HEK293 (cell line): ENCODE results near the gene MTHFSD.

ENCODE experiments used
- CTCF ChIA-PET: fragments of 350-600 bp; formaldehyde crosslinking; extraction: SDS; loops from one replicate; lab custom pipeline; 2021; ENCODE audit warnings: antibody characterized with exemption; lab: Yijun Ruan, JAX
- POLR2A ChIA-PET: fragments of 300-600 bp; formaldehyde crosslinking; extraction: SDS; loops from one replicate; lab custom pipeline; 2020; ENCODE audit warnings: antibody characterized with exemption, inconsistent platforms; lab: Yijun Ruan, JAX
- H3K27ac ChIP-seq: fragments of 200-500 bp; sonication (Bioruptor generic); 2 replicates; pipeline ENCODE4 v1.5.1; 2014; ENCODE audit warnings: low read depth, low read length, control low read depth, inconsistent platforms; ENCODE audit errors: extremely low read depth
- H3K36me3 ChIP-seq, 2 experiments: fragments of 200-500 bp in 1 of 2; sonication (Bioruptor generic) in 1 of 2; 1 replicate in 1 of 2; 2 replicates in 1 of 2; pipeline ENCODE4 v1.5.1; 2014 to 2017; ENCODE audit warnings: inconsistent platforms in 2 of 2, low read length in 2 of 2; ENCODE audit not compliant: control insufficient read depth in 2 of 2, insufficient read depth in 1 of 2
- H3K4me1 ChIP-seq: fragments of 200-500 bp; sonication (Bioruptor generic); 2 replicates; pipeline ENCODE4 v1.5.1; 2014; ENCODE audit warnings: mild to moderate bottlenecking, low read length, inconsistent platforms; ENCODE audit not compliant: control insufficient read depth, insufficient read depth
- H3K4me3 ChIP-seq: 2 replicates; pipeline ENCODE4 v1.5.1; 2011; ENCODE audit warnings: low read depth, mild to moderate bottlenecking, control low read depth, low read length, moderate library complexity
- H3K9me3 ChIP-seq: fragments of 200-500 bp; sonication (Bioruptor generic); 2 replicates; pipeline ENCODE4 v1.5.1; 2014; ENCODE audit warnings: low read depth, low read length, inconsistent platforms; ENCODE audit not compliant: control insufficient read depth, insufficient read depth
- BCL11B ChIP-seq: fragments of 450-650 bp; formaldehyde crosslinking; IDR thresholded peaks from 2 replicates; pipeline ENCODE4 v1.5.1; 2016; ENCODE audit warnings: low read depth, missing biosample characterization, missing genetic modification characterization
- EGR2 ChIP-seq: fragments of 450-650 bp; formaldehyde crosslinking; IDR thresholded peaks from 2 replicates; pipeline ENCODE4 v1.5.1; 2016; ENCODE audit warnings: low read depth, missing biosample characterization, missing genetic modification characterization
- SETDB1 ChIP-seq: IDR thresholded peaks from one replicate; pipeline ENCODE4 v1.6.1; 2017; ENCODE audit warnings: mild to moderate bottlenecking, low read length, moderate library complexity, mixed read lengths; ENCODE audit not compliant: insufficient read length
- ZBTB1 ChIP-seq: fragments of 450-650 bp; formaldehyde crosslinking; IDR thresholded peaks from 2 replicates; pipeline ENCODE4 v1.5.1; 2016; ENCODE audit warnings: missing biosample characterization, missing genetic modification characterization
- ZBTB20 ChIP-seq: fragments of 450-650 bp; formaldehyde crosslinking; IDR thresholded peaks from 2 replicates; pipeline ENCODE4 v1.5.1; 2016; ENCODE audit warnings: missing biosample characterization, missing genetic modification characterization
- ZBTB21 ChIP-seq: fragments of 450-650 bp; formaldehyde crosslinking; IDR thresholded peaks from 2 replicates; pipeline ENCODE4 v1.5.1; 2017; ENCODE audit warnings: missing biosample characterization, missing genetic modification characterization
- ZBTB26 ChIP-seq: fragments of 450-650 bp; formaldehyde crosslinking; optimal IDR thresholded peaks from 2 replicates; pipeline ENCODE3; 2016; ENCODE audit warnings: missing biosample characterization, mild to moderate bottlenecking, missing genetic modification characterization
- ZBTB8A ChIP-seq: fragments of 450-650 bp; formaldehyde crosslinking; IDR thresholded peaks from 2 replicates; pipeline ENCODE4 v1.5.1; 2016; ENCODE audit warnings: missing biosample characterization, missing genetic modification characterization
- ZIC2 ChIP-seq: fragments of 450-650 bp; formaldehyde crosslinking; IDR thresholded peaks from 2 replicates; pipeline ENCODE4 v1.5.1; 2016; ENCODE audit warnings: missing biosample characterization, missing genetic modification characterization
- ZNF239 ChIP-seq: fragments of 450-650 bp; formaldehyde crosslinking; IDR thresholded peaks from 2 replicates; pipeline ENCODE4 v1.5.1; 2016; ENCODE audit warnings: missing biosample characterization, missing genetic modification characterization
- ZNF266 ChIP-seq: fragments of 450-650 bp; formaldehyde crosslinking; IDR thresholded peaks from 2 replicates; pipeline ENCODE4 v1.5.1; 2016; ENCODE audit warnings: missing biosample characterization, missing genetic modification characterization, low read depth
- ZNF274 ChIP-seq, 2 experiments: fragments of 200-500 bp in 1 of 2; fragments of 450-650 bp in 1 of 2; sonication (Bioruptor generic) in 1 of 2; formaldehyde crosslinking in 1 of 2; IDR thresholded peaks; 2 replicates each; pipeline versions ENCODE4 v1.5.1 to v1.6.1; 2014 to 2016; ENCODE audit warnings: borderline replicate concordance in 1 of 2, inconsistent platforms in 1 of 2, low read length in 1 of 2, missing biosample characterization in 1 of 2, missing genetic modification characterization in 1 of 2
- ZNF311 ChIP-seq: fragments of 450-650 bp; formaldehyde crosslinking; IDR thresholded peaks from 2 replicates; pipeline ENCODE4 v1.5.1; 2017; ENCODE audit warnings: missing biosample characterization, missing genetic modification characterization, borderline replicate concordance
- ZNF394 ChIP-seq: fragments of 450-650 bp; formaldehyde crosslinking; IDR thresholded peaks from 2 replicates; pipeline ENCODE4 v1.5.1; 2016; ENCODE audit warnings: missing biosample characterization, missing genetic modification characterization, mild to moderate bottlenecking, moderate library complexity, borderline replicate concordance
- ZNF510 ChIP-seq: fragments of 450-650 bp; formaldehyde crosslinking; IDR thresholded peaks from 2 replicates; pipeline ENCODE4 v1.5.1; 2018; ENCODE audit warnings: mild to moderate bottlenecking, missing genetic modification characterization, missing biosample characterization; ENCODE audit not compliant: insufficient replicate concordance
- ZNF548 ChIP-seq: fragments of 450-650 bp; formaldehyde crosslinking; IDR thresholded peaks from 2 replicates; pipeline ENCODE4 v1.5.1; 2016; ENCODE audit warnings: missing biosample characterization, missing genetic modification characterization
- ZNF626 ChIP-seq: fragments of 450-650 bp; sonication (Bioruptor Pico); formaldehyde crosslinking; IDR thresholded peaks from 2 replicates; pipeline ENCODE4 v1.5.1; 2018; ENCODE audit warnings: missing biosample characterization, missing genetic modification characterization, inconsistent platforms
- ZNF660 ChIP-seq: fragments of 450-650 bp; IDR thresholded peaks from 2 replicates; pipeline ENCODE4 v1.5.1; 2018; ENCODE audit warnings: missing biosample characterization, mild to moderate bottlenecking, missing genetic modification characterization
- ZNF692 ChIP-seq: fragments of 450-650 bp; formaldehyde crosslinking; IDR thresholded peaks from 2 replicates; pipeline ENCODE4 v1.5.1; 2016; ENCODE audit warnings: missing biosample characterization, missing genetic modification characterization
- ZNF792 ChIP-seq: fragments of 450-650 bp; formaldehyde crosslinking; IDR thresholded peaks from 2 replicates; pipeline ENCODE4 v1.5.1; 2016; ENCODE audit warnings: missing biosample characterization, missing genetic modification characterization
- ZXDB ChIP-seq: fragments of 450-650 bp; formaldehyde crosslinking; IDR thresholded peaks from 2 replicates; pipeline ENCODE4 v1.5.1; 2016; ENCODE audit warnings: missing biosample characterization, missing genetic modification characterization
- TF ChIP-seq, protein P1 (sequence below): fragments of 450-650 bp; formaldehyde crosslinking; IDR thresholded peaks from 2 replicates; pipeline ENCODE4 v1.5.1; 2017; ENCODE audit warnings: missing biosample characterization, missing genetic modification characterization
- TF ChIP-seq, protein P2 (sequence below): fragments of 450-650 bp; formaldehyde crosslinking; conservative IDR thresholded peaks from 2 replicates; pipeline ENCODE4 v1.5.1; 2016; ENCODE audit warnings: low read depth, missing biosample characterization, missing genetic modification characterization
- TF ChIP-seq, protein P3 (sequence below): sonication (generic); formaldehyde crosslinking; IDR thresholded peaks from 2 replicates; pipeline ENCODE4 v1.8.1; 2022; ENCODE audit warnings: mild to moderate bottlenecking, moderate library complexity, missing genetic modification reagents

The MTHFSD gene

DNA sequence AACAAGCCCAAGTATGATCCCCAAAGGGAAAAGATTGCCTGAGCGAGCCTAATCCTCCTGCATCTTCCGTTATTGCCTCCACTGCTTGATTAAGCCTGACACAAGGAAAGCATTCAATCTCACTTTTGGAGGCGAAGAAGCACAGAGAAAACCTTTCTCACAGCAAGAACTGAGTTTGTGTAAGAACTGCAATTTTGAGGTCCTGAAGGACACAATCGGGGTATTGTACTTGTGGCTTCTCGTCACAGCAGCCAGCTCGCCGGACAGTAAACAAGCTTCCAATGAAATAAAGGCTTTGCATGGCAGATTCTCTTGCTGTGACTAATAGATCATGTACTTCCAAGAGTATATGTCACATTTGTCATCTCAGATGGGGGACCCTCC lies 63.4 kb downstream of the MTHFSD start:
- H3K4me1 ChIP-seq, result 0 out of 2 replicates have a peak, but pooled peaks cover 3% of the 10 kb centered on the region
- TF ChIP-seq ZNF239 (tag by site-specific recombination), result no peak
- TF ChIP-seq ZBTB21 (tag by site-specific recombination), result no peak
- TF ChIP-seq ZNF692 (tag by site-specific recombination), result no peak
- CTCF ChIA-PET, result interaction anchor here (1.0 kb wide), 1 partner anchor 239 kb away, joined by 3 read pairs; no protein-coding TSS in a partner anchor
- no peaks in the 10 kb centered on the region for H3K9me3 ChIP-seq
- POLR2A ChIA-PET, result no interaction called here
- H3K4me3 ChIP-seq, result no peak overlapping the region
- peaks cover 0 to 12% of the 10 kb centered on the region in 2 experiments; a peak in 1 of 3 replicates for H3K36me3 ChIP-seq
- no peak overlapping the region for H3K27ac ChIP-seq

GRCh38 chr16:86490859-86491639 lies 64.0 kb downstream of the MTHFSD start:
- H3K4me3 ChIP-seq, result no peak overlapping the region
- ChIA-PET POLR2A (no interaction called here), CTCF (interaction anchor here (1.0 kb wide), 1 partner anchor 238 kb away, joined by 3 read pairs; no protein-coding TSS in a partner anchor)
- H3K4me1 ChIP-seq, result 0 out of 2 replicates have a peak, but pooled peaks cover 3% of the 10 kb centered on the region
- H3K36me3 ChIP-seq, result peaks cover 0 to 12% of the 10 kb centered on the region in 2 experiments; a peak in 1 of 3 replicates
- H3K27ac ChIP-seq, result no peak overlapping the region
- no peaks in the 10 kb centered on the region for H3K9me3 ChIP-seq
- TF ChIP-seq ZNF510 (tag by site-specific recombination) (no peak), ZNF311 (tag by site-specific recombination) (no peak), ZNF660 (tag by site-specific recombination) (0 out of 2 replicates have a peak, but pooled peaks have one; percentile 66), ZIC2 (tag by site-specific recombination) (peak; percentile 52), ZBTB20 (tag by site-specific recombination) (peak; percentile 48; the same call in 1 of the 2 replicates), ZNF266 (no peak), ZNF548 (tag by site-specific recombination) (no peak), EGR2 (tag by site-specific recombination) (no peak), ZBTB26 (tag by site-specific recombination) (no peak), ZNF792 (tag by site-specific recombination) (no peak), ZNF274 (IDR thresholded peaks at IDR 0.05; ENCODE audit: low read length) (no peak), ZNF274 (tag by site-specific recombination; IDR thresholded peaks at IDR 0.05; ENCODE audit: borderline replicate concordance) (no peak), ZBTB21 (tag by site-specific recombination) (no peak), ZNF626 (no peak), SETDB1 (no peak), ZXDB (tag by site-specific recombination) (no peak), ZBTB1 (tag by site-specific recombination) (no peak), ZBTB8A (tag by site-specific recombination) (no peak), ZNF394 (no peak), BCL11B (tag by site-specific recombination) (no peak)
- TF ChIP-seq, protein P1, sequence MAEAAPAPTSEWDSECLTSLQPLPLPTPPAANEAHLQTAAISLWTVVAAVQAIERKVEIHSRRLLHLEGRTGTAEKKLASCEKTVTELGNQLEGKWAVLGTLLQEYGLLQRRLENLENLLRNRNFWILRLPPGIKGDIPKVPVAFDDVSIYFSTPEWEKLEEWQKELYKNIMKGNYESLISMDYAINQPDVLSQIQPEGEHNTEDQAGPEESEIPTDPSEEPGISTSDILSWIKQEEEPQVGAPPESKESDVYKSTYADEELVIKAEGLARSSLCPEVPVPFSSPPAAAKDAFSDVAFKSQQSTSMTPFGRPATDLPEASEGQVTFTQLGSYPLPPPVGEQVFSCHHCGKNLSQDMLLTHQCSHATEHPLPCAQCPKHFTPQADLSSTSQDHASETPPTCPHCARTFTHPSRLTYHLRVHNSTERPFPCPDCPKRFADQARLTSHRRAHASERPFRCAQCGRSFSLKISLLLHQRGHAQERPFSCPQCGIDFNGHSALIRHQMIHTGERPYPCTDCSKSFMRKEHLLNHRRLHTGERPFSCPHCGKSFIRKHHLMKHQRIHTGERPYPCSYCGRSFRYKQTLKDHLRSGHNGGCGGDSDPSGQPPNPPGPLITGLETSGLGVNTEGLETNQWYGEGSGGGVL (tag by site-specific recombination), result no peak
- TF ChIP-seq, protein P2, sequence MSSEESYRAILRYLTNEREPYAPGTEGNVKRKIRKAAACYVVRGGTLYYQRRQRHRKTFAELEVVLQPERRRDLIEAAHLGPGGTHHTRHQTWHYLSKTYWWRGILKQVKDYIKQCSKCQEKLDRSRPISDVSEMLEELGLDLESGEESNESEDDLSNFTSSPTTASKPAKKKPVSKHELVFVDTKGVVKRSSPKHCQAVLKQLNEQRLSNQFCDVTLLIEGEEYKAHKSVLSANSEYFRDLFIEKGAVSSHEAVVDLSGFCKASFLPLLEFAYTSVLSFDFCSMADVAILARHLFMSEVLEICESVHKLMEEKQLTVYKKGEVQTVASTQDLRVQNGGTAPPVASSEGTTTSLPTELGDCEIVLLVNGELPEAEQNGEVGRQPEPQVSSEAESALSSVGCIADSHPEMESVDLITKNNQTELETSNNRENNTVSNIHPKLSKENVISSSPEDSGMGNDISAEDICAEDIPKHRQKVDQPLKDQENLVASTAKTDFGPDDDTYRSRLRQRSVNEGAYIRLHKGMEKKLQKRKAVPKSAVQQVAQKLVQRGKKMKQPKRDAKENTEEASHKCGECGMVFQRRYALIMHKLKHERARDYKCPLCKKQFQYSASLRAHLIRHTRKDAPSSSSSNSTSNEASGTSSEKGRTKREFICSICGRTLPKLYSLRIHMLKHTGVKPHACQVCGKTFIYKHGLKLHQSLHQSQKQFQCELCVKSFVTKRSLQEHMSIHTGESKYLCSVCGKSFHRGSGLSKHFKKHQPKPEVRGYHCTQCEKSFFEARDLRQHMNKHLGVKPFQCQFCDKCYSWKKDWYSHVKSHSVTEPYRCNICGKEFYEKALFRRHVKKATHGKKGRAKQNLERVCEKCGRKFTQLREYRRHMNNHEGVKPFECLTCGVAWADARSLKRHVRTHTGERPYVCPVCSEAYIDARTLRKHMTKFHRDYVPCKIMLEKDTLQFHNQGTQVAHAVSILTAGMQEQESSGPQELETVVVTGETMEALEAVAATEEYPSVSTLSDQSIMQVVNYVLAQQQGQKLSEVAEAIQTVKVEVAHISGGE (tag by site-specific recombination), result no peak
- TF ChIP-seq, protein P3, sequence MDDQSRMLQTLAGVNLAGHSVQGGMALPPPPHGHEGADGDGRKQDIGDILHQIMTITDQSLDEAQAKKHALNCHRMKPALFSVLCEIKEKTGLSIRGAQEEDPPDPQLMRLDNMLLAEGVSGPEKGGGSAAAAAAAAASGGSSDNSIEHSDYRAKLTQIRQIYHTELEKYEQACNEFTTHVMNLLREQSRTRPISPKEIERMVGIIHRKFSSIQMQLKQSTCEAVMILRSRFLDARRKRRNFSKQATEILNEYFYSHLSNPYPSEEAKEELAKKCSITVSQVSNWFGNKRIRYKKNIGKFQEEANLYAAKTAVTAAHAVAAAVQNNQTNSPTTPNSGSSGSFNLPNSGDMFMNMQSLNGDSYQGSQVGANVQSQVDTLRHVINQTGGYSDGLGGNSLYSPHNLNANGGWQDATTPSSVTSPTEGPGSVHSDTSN (CRISPR knock-in tag), result no peak
